ENCODE results near the gene LPCAT3. TPM values are rescaled to one million over a fixed set of nuclear protein-coding genes. Genes with fewer than 3 reads are reported as not detected.

LPCAT3 gene
- total RNA-seq, 1 experiment from 2014 or later = 45.8 TPM

- H3K9me3 ChIP-seq (ENCODE audit: control insufficient read depth in 1 of 2, insufficient read depth in 1 of 2, low read depth in 1 of 2, low read length in 2 of 2) = no peaks in the 10 kb centered on the region
- H4K20me1 ChIP-seq (ENCODE audit: insufficient read depth) = no peaks in the 10 kb centered on the region
- RAD21 ChIA-PET (ENCODE audit: low non-redundant PET in 1 of 2, low total read pairs in 2 of 2, uncharacterized antibody in 2 of 2, unreplicated experiment in 2 of 2) = no interaction called here
- H3K4me2 ChIP-seq (ENCODE audit: low read length) = no peak overlapping the region
- H3K36me3 ChIP-seq (ENCODE audit: control insufficient read depth in 1 of 2, insufficient read depth in 2 of 2, low read length in 2 of 2) = 0 out of 4 replicates have a peak, but pooled peaks cover 0 to 2% of the 10 kb centered on the region in 2 experiments
- no peak overlapping the region for H3K27ac ChIP-seq (ENCODE audit: low read depth, low read length)
- peaks cover 12% of the 10 kb centered on the region; the same call in 1 of the 2 replicates for H3K79me2 ChIP-seq (ENCODE audit: insufficient read depth, low read length)
- H2AFZ ChIP-seq (ENCODE audit: low read depth, low read length, poor library complexity, severe bottlenecking) = no peak overlapping the region
- no peaks in the 10 kb centered on the region for H3K27me3 ChIP-seq (ENCODE audit: insufficient read depth, low read length)
- CTCF ChIA-PET = interaction anchor here (0.8 kb wide), 1 partner anchor 108 kb away, joined by 3 read pairs; no protein-coding TSS in a partner anchor
- no peak for DNase-seq (ENCODE audit: low read depth, low spot score)
- no peak for TF ChIP-seq JUND (IDR thresholded peaks at IDR 0.05)
- TF ChIP-seq RAD21 (IDR thresholded peaks at IDR 0.05; ENCODE audit: low read depth) = no peak
- no peak for TF ChIP-seq FOSL1 (IDR thresholded peaks at IDR 0.05; ENCODE audit: low read depth)
- TF ChIP-seq CBX3 (IDR thresholded peaks at IDR 0.05; ENCODE audit: low read depth) = no peak
- TF ChIP-seq REST (IDR thresholded peaks at IDR 0.05; ENCODE audit: low read depth) = no peak
- no peak for TF ChIP-seq ZBTB33 (IDR thresholded peaks at IDR 0.05; ENCODE audit: extremely low read depth, insufficient replicate concordance, low read length)
- no peak for TF ChIP-seq SIN3A (IDR thresholded peaks at IDR 0.05; ENCODE audit: low read depth)
- no peak for TF ChIP-seq YY1 (IDR thresholded peaks at IDR 0.05; ENCODE audit: extremely low read depth, insufficient replicate concordance, low read depth, low read length)
- TF ChIP-seq POLR2AphosphoS5 (IDR thresholded peaks at IDR 0.05; ENCODE audit: low read depth, low read length) = no peak
- TF ChIP-seq POLR2A (IDR thresholded peaks at IDR 0.05; ENCODE audit: borderline replicate concordance, extremely low read depth, insufficient read depth, insufficient read length) = no peak
- no peak for TF ChIP-seq CEBPB (IDR thresholded peaks at IDR 0.05; ENCODE audit: low read depth)
- TF ChIP-seq TCF7L2 (IDR thresholded peaks at IDR 0.05; ENCODE audit: borderline replicate concordance, extremely low read depth, insufficient read depth, insufficient read length) = no peak
- no peak for TF ChIP-seq ZNF274 (IDR thresholded peaks at IDR 0.05; ENCODE audit: low read depth, low read length)
- TF ChIP-seq ZFX (IDR thresholded peaks at IDR 0.05) = no peak
- TF ChIP-seq CTCF (IDR thresholded peaks at IDR 0.05 in 2 of 3, conservative IDR thresholded peaks at IDR 0.05 in 1 of 3; ENCODE audit: borderline replicate concordance in 1 of 3, insufficient read depth in 1 of 3, low read depth in 2 of 3, low read length in 2 of 3) = no peak
- no peak for TF ChIP-seq SP1 (IDR thresholded peaks at IDR 0.05; ENCODE audit: low read depth)
- no peak for TF ChIP-seq ELF1 (IDR thresholded peaks at IDR 0.05; ENCODE audit: borderline replicate concordance, low read depth)
- intact Hi-C loops (cut with micrococcal nuclease) = no loop called here
- ATAC-seq = no peak
- no peak overlapping the region for H3K4me3 ChIP-seq (replicated peaks in 1 of 2; ENCODE audit: low read depth in 1 of 2, low read length in 2 of 2)
- POLR2A ChIA-PET = interaction anchor here (1.3 kb wide), 1 partner anchor 59 kb away, joined by 5 read pairs; no protein-coding TSS in a partner anchor
- no peaks in the 10 kb centered on the region for H3K9me2 ChIP-seq (ENCODE audit: insufficient read depth)
- BruUV-seq (replicated peaks) = no TSS peak
- H3K9ac ChIP-seq (ENCODE audit: low read length) = no peak overlapping the region
- H3K4me1 ChIP-seq (ENCODE audit: control insufficient read depth in 1 of 2, insufficient read depth in 2 of 2, low read length in 2 of 2) = no peaks in the 10 kb centered on the region
These were observed 13.0 kb downstream of the LPCAT3 start for GRCh38 chr12:7005311-7005710.

Data from HCT116 (cell line).